ENCODE results near the gene IGSF21.

The IGSF21 gene

GRCh38 chr1:18253093-18253492, 145.5 kb downstream of the IGSF21 start:
- H3K79me2 ChIP-seq (ENCODE audit: control insufficient read depth, low read length) = no peaks in the 10 kb centered on the region
- no peaks in the 10 kb centered on the region for H3F3A ChIP-seq (ENCODE audit: control insufficient read depth, insufficient read depth)
- H3K9me2 ChIP-seq (replicated peaks; ENCODE audit: control insufficient read depth, low read length) = no peaks in the 10 kb centered on the region
- no peak overlapping the region for H3K4me2 ChIP-seq (ENCODE audit: low read length)
- TF ChIP-seq CTCF (IDR thresholded peaks at IDR 0.05; ENCODE audit: low read depth, low read length, poor library complexity, severe bottlenecking) (no peak), EZH2phosphoT487 (IDR thresholded peaks at IDR 0.05; ENCODE audit: borderline replicate concordance, low read length) (no peak)
- no peaks in the 10 kb centered on the region for H3K27me3 ChIP-seq (ENCODE audit: control insufficient read depth, low read length)
- no peaks in the 10 kb centered on the region for H3K4me1 ChIP-seq (ENCODE audit: control insufficient read depth, low read length)
- no peak overlapping the region for H3K4me3 ChIP-seq (ENCODE audit: low read length)
- H3K36me3 ChIP-seq (ENCODE audit: control insufficient read depth, low read length) = no peaks in the 10 kb centered on the region
- no peak overlapping the region for H3K27ac ChIP-seq (ENCODE audit: low read depth, low read length)
- H3K9me3 ChIP-seq (ENCODE audit: control insufficient read depth, insufficient read depth, low read length) = no peaks in the 10 kb centered on the region
- no peaks in the 10 kb centered on the region for H4K20me1 ChIP-seq (ENCODE audit: control insufficient read depth, insufficient read depth, low read depth, low read length)

- Histone ChIP-seq H3K27me3 (ENCODE audit: control insufficient read depth, low read length) (no peaks in the 10 kb centered on the region), H3K4me3 (ENCODE audit: low read length) (no peak overlapping the region), H3K27ac (ENCODE audit: low read depth, low read length) (no peak overlapping the region), H4K20me1 (ENCODE audit: control insufficient read depth, insufficient read depth, low read depth, low read length) (no peaks in the 10 kb centered on the region), H3K9me2 (replicated peaks; ENCODE audit: control insufficient read depth, low read length) (no peaks in the 10 kb centered on the region), H3K4me1 (ENCODE audit: control insufficient read depth, low read length) (no peaks in the 10 kb centered on the region), H3K9me3 (ENCODE audit: control insufficient read depth, insufficient read depth, low read length) (no peaks in the 10 kb centered on the region), H3K4me2 (ENCODE audit: low read length) (no peak overlapping the region), H3F3A (ENCODE audit: control insufficient read depth, insufficient read depth) (no peaks in the 10 kb centered on the region), H3K36me3 (ENCODE audit: control insufficient read depth, low read length) (no peaks in the 10 kb centered on the region), H3K79me2 (ENCODE audit: control insufficient read depth, low read length) (no peaks in the 10 kb centered on the region)
- TF ChIP-seq CTCF (IDR thresholded peaks at IDR 0.05; ENCODE audit: low read depth, low read length, poor library complexity, severe bottlenecking) = no peak
- TF ChIP-seq EZH2phosphoT487 (IDR thresholded peaks at IDR 0.05; ENCODE audit: borderline replicate concordance, low read length) = no peak
These were observed 149.0 kb downstream of the IGSF21 start for GRCh38 chr1:18256282-18257235.

- no peaks in the 10 kb centered on the region for H3K9me2 ChIP-seq (replicated peaks; ENCODE audit: control insufficient read depth, low read length)
- no peaks in the 10 kb centered on the region for H4K20me1 ChIP-seq (ENCODE audit: control insufficient read depth, insufficient read depth, low read depth, low read length)
- H3K4me3 ChIP-seq (ENCODE audit: low read length) = no peak overlapping the region
- H3K36me3 ChIP-seq (ENCODE audit: control insufficient read depth, low read length) = no peaks in the 10 kb centered on the region
- no peaks in the 10 kb centered on the region for H3K79me2 ChIP-seq (ENCODE audit: control insufficient read depth, low read length)
- no peaks in the 10 kb centered on the region for H3F3A ChIP-seq (ENCODE audit: control insufficient read depth, insufficient read depth)
- no peak overlapping the region for H3K4me2 ChIP-seq (ENCODE audit: low read length)
- no peak overlapping the region for H3K27ac ChIP-seq (ENCODE audit: low read depth, low read length)
- H3K9me3 ChIP-seq (ENCODE audit: control insufficient read depth, insufficient read depth, low read length) = no peaks in the 10 kb centered on the region
- H3K27me3 ChIP-seq (ENCODE audit: control insufficient read depth, low read length) = no peaks in the 10 kb centered on the region; the same call in 1 of the 2 replicates
- no peaks in the 10 kb centered on the region for H3K4me1 ChIP-seq (ENCODE audit: control insufficient read depth, low read length)
- TF ChIP-seq EZH2phosphoT487 (IDR thresholded peaks at IDR 0.05; ENCODE audit: borderline replicate concordance, low read length) = no peak
- no peak for TF ChIP-seq CTCF (IDR thresholded peaks at IDR 0.05; ENCODE audit: low read depth, low read length, poor library complexity, severe bottlenecking)
These were observed 150.2 kb downstream of the IGSF21 start for GRCh38 chr1:18257778-18258177.
